GM23248 (cell line): Measurements from ENCODE around the gene TEX54. TPM values are rescaled to one million over a fixed set of nuclear protein-coding genes. Genes with fewer than 3 reads are reported as not detected.

Source experiments
- DNase-seq: peaks from one replicate; pipeline ENCODE4 v3.0.0-alpha.2; 2015
- H2AFZ ChIP-seq: fragments of 200-600 bp; sonication (generic); 2 replicates; pipeline ENCODE4 v1.6.1; 2016; ENCODE audit warnings: antibody characterized with exemption
- H3F3A ChIP-seq: fragments of 200-600 bp; sonication (generic); 2 replicates; pipeline ENCODE4 v1.6.1; 2016; ENCODE audit warnings: mild to moderate bottlenecking, antibody characterized with exemption, mixed run types; ENCODE audit not compliant: insufficient read depth
- H3K27ac ChIP-seq: fragments of 200-600 bp; sonication (generic); 2 replicates; pipeline ENCODE4 v1.5.1; 2016; ENCODE audit warnings: mild to moderate bottlenecking
- H3K27me3 ChIP-seq: fragments of 200-600 bp; sonication (generic); replicated peaks from 2 replicates; pipeline ENCODE4 v1.6.1; 2016; ENCODE audit warnings: mild to moderate bottlenecking; ENCODE audit not compliant: insufficient read depth
- H3K36me3 ChIP-seq: fragments of 200-600 bp; sonication (generic); 2 replicates; pipeline ENCODE4 v1.6.1; 2016; ENCODE audit warnings: low read depth, mild to moderate bottlenecking
- H3K4me1 ChIP-seq: fragments of 200-600 bp; sonication (generic); 2 replicates; pipeline ENCODE4 v1.6.1; 2016; ENCODE audit warnings: mild to moderate bottlenecking; ENCODE audit not compliant: insufficient read depth
- H3K4me2 ChIP-seq: fragments of 200-600 bp; sonication (generic); one replicate; pipeline ENCODE4 v1.6.1; 2016; ENCODE audit warnings: mild to moderate bottlenecking; ENCODE audit not compliant: unreplicated experiment
- H3K4me3 ChIP-seq: fragments of 200-600 bp; sonication (generic); 2 replicates; pipeline ENCODE4 v1.5.1; 2016; ENCODE audit warnings: mild to moderate bottlenecking
- H3K79me2 ChIP-seq: fragments of 200-600 bp; sonication (generic); 2 replicates; pipeline ENCODE4 v1.6.1; 2016; ENCODE audit warnings: mild to moderate bottlenecking; ENCODE audit not compliant: insufficient read depth
- H3K9ac ChIP-seq: fragments of 200-600 bp; sonication (generic); 2 replicates; pipeline ENCODE4 v1.6.1; 2016; ENCODE audit warnings: mild to moderate bottlenecking
- H3K9me2 ChIP-seq: fragments of 200-600 bp; sonication (generic); 2 replicates; pipeline ENCODE4 v1.6.1; 2016; ENCODE audit warnings: mixed run types, mild to moderate bottlenecking, moderate library complexity; ENCODE audit not compliant: insufficient read depth
- H3K9me3 ChIP-seq: fragments of 200-600 bp; sonication (generic); one replicate; pipeline ENCODE4 v1.6.1; 2017; ENCODE audit warnings: low read depth
- H4K20me1 ChIP-seq: fragments of 200-600 bp; sonication (generic); 2 replicates; pipeline ENCODE4 v1.6.0; 2016; ENCODE audit not compliant: insufficient read depth
- EZH2 ChIP-seq: fragments of 200-600 bp; sonication (generic); IDR thresholded peaks from 2 replicates; pipeline ENCODE4 v1.6.1; 2018; ENCODE audit warnings: antibody characterized with exemption, mild to moderate bottlenecking; ENCODE audit not compliant: insufficient read depth, poor library complexity, severe bottlenecking
- EZH2phosphoT487 ChIP-seq: fragments of 200-600 bp; sonication (generic); IDR thresholded peaks from 2 replicates; pipeline ENCODE4 v1.6.1; 2018; ENCODE audit warnings: antibody characterized with exemption, moderate library complexity, mild to moderate bottlenecking, low read depth; ENCODE audit not compliant: insufficient read depth
- WGBS, 2 experiments: methylation state at CpG; one replicate each; pipeline ENCODE4 v1.1.6; 2015 to 2017; ENCODE audit warnings: low lambda C conversion rate in 2 of 2, low coverage in 1 of 2; ENCODE audit errors: missing lambda C conversion rate in 2 of 2; 5-methylcytosine and 5-hydroxymethylcytosine counted together
- in situ Hi-C: fragments of 300-500 bp; cut with MboI; formaldehyde crosslinking; loops from 2 replicates; pipeline ENCODE4 v1.15.0; 2020
- polyA plus RNA-seq: library from polyadenylated mRNA; unstranded; fragments of >200 nt; fragmentation: Nextera tagmentation; extraction: Ambion mirVana; gene quantifications from 2 replicates; pipeline ENCODE4 v1.2.1, GENCODE V29; 2016
- total RNA-seq: library from RNA; depleted of rRNA; stranded (reverse); fragments of >200 nt; shearing (Covaris generic); gene quantifications from 2 replicates; pipeline ENCODE4 v1.2.3, GENCODE V29; 2014

The TEX54 gene
- total and polyA plus RNA-seq, 2 experiments from 2014 or later: 0.44 TPM; not detected in 1

DNA sequence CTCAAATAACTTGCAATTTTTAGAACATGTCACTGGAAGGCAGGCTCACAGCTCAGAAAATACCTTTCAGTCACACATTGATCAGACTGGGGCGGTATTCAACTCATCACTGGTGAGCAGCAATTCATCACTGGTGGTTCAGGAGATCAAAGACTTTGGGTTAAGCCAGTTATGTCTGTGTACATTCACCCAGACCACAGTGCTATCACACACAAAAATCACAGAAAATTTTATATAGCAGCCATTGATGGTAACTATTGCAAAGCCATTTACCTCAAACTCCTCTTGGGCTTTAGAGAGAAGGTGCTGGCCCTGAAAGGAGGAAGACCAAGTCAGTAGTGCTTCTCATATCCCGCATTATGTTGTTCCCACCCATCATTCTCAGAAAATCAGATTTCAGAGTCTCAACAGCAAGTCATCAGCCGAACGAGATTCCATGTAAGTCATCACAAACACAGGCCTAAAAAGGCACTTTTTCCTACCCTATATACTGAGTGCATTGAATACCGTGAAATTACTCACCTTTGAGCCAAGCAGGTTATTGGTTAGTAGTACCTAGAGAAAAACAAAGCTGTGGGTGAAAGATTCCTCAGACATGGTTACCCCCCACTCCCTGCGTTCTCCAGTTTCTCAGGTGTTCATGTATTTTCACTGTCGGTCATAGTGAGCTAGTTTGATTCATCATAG, 20.8 kb upstream of the TEX54 start:
- peaks cover 38% of the 10 kb centered on the region for H3K36me3 ChIP-seq

DNA sequence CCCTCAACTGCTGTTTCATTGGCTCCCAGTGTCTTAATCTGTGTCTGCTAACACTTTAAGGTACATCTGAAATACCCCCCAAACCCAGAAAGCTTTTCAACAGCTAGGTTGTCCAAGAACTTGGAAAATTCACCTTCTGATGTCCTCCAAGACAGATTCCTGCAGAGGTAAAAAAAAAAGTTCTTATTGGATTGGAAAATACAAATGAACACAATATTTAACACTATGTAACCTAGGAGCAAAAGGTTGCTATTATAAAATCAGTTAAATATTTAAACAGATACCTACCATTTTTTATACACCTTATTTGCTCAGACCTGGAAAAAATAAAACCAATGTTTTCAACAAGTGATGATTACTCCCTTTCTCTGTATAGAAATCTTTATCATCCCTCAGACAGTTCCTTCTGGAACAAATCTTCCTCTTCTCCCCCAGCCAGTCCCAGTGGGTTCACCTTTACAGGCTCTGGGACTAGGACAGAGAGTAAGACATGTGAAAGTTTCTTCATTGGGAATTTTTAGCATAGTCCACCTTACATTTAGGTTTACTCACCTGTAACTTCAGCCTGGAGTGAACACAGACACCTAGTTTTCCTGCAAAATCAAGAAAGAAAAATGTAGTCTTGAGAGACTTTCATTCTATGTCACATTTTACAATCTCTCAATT, 20.0 kb upstream of the TEX54 start:
- no peaks in the 10 kb centered on the region for H3K9me2 ChIP-seq
- H3K4me3 ChIP-seq: peak overlapping the region; percentile 90
- peaks cover 16% of the 10 kb centered on the region for H3K4me1 ChIP-seq
- peak overlapping the region; percentile 92 for H3K9ac ChIP-seq
- no peak overlapping the region for H2AFZ ChIP-seq
- in situ Hi-C loops: no loop called here
- no peak for DNase-seq
- H4K20me1 ChIP-seq: peaks cover 9% of the 10 kb centered on the region
- peaks cover 50% of the 10 kb centered on the region for H3K79me2 ChIP-seq
- H3K27ac ChIP-seq: peak overlapping the region; percentile 11; the same call in 1 of the 2 replicates
- no peaks in the 10 kb centered on the region for H3K9me3 ChIP-seq
- peaks cover 56% of the 10 kb centered on the region for H3F3A ChIP-seq
- TF ChIP-seq EZH2phosphoT487 (no peak), EZH2 (no peak)
- H3K36me3 ChIP-seq: peaks cover 38% of the 10 kb centered on the region
- peak overlapping the region; percentile 92 for H3K4me2 ChIP-seq
- no peaks in the 10 kb centered on the region for H3K27me3 ChIP-seq

More for the DNA sequence above, 20.8 kb upstream of the TEX54 start:
- Histone ChIP-seq H3K9me2 (no peaks in the 10 kb centered on the region), H3K27me3 (no peaks in the 10 kb centered on the region), H3K9ac (peak overlapping the region; percentile 92), H3K27ac (no peak overlapping the region), H3K9me3 (no peaks in the 10 kb centered on the region), H3K4me1 (peaks cover 16% of the 10 kb centered on the region), H2AFZ (no peak overlapping the region), H3K4me3 (peak overlapping the region; percentile 90), H3K79me2 (peaks cover 50% of the 10 kb centered on the region), H4K20me1 (peaks cover 9% of the 10 kb centered on the region), H3K4me2 (peak overlapping the region; percentile 92), H3F3A (peaks cover 56% of the 10 kb centered on the region)
- no peak for DNase-seq
- TF ChIP-seq EZH2phosphoT487 (no peak), EZH2 (no peak)
- WGBS, 2 experiments: 63 to 66% methylated on average over 7 of the region's 7 CpGs
- in situ Hi-C loops: no loop called here

DNA sequence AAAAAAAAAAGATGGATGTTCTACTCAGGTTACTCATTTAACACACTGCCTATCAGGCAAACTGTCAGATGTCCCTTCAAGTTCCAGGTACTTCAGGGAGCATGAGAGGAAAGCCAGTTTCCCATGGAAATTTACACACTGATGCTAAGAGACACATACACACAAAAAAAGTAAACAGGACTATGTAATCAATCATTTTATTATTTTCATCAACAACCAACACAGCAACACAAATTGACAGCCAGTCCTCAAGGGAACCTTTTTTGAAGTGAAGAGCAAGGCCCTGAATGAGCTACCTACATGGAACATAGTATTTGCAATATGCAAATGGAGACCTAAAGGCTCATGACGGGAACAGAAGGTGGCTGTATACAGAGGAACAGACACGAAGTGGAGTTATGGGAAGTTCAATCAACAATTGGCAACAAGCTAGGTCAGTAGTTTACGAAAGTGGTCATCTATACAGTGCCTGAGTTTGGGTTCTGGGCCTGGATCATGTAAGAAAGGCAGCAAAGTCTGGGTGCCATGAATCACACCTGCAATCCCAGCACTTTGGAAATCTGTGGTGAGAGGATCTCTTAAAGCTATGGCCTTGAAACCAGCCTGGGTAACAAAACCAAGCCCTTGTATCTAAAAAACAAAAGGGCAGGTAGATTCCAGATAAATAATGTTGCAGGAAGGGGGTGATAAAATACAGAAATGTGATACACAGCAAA, 19.3 kb upstream of the TEX54 start:
- H4K20me1 ChIP-seq: peaks cover 9% of the 10 kb centered on the region
- in situ Hi-C loops: no loop called here
- H3K9me3 ChIP-seq: no peaks in the 10 kb centered on the region
- H2AFZ ChIP-seq: no peak overlapping the region
- H3K4me1 ChIP-seq: peaks cover 16% of the 10 kb centered on the region
- H3K79me2 ChIP-seq: peaks cover 43% of the 10 kb centered on the region
- H3K36me3 ChIP-seq: peaks cover 38% of the 10 kb centered on the region
- TF ChIP-seq EZH2phosphoT487: no peak
- no peak for TF ChIP-seq EZH2
- H3F3A ChIP-seq: peaks cover 56% of the 10 kb centered on the region
- no peak overlapping the region for H3K27ac ChIP-seq
- no peaks in the 10 kb centered on the region for H3K9me2 ChIP-seq
- DNase-seq: no peak
- no peak overlapping the region for H3K4me2 ChIP-seq
- 60 to 61% methylated on average over 3 of the region's 3 CpGs for WGBS, 2 experiments
- peak overlapping the region; percentile 92; the same call in 1 of the 2 replicates for H3K9ac ChIP-seq
- H3K4me3 ChIP-seq: no peak overlapping the region
- no peaks in the 10 kb centered on the region for H3K27me3 ChIP-seq

DNA sequence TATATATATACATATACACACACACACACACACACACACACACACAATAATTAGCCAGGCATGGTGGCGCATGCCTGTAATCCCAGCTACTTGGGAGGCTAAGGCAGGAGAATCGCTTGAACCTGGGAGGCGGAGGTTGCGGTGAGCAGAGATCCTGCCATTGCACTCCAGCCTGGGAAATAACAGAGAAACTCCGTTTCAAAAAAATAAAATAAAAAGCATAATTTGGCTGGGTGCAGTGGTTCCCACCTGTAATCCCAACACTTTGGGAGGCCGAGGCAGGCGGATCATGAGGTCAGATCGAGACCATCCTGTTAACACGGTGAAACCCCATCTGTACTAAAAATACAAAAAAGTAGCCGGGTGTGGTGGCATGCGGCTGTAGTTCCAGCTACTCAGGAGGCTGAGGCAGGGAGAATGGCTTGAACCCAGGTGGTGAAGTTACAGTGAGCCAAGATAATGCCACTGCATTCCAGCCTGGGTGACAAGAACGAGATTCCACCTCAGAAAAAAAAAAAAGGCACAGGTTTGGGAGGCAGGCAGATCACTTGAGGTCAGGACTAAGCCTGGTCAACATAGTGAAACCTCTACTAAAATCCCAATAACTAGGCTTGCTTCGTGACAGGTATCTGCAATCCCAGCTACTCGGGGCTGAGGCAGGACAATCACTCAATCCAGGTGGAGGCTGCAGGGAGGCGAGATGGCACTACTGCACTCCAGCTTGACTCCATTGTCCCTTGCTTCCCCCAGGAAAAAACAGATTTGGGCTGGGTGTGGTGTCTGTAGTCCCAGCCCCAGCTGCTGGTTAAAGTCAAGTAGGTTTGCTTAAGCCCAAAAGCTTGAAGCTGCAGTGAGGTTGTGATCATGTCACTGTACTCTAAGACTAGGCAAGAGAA, 18.5 kb upstream of the TEX54 start:
- Histone ChIP-seq H3K9me3 (no peaks in the 10 kb centered on the region), H3K4me3 (no peak overlapping the region), H3K4me1 (peaks cover 16% of the 10 kb centered on the region), H3K27ac (no peak overlapping the region), H3K9me2 (no peaks in the 10 kb centered on the region), H2AFZ (no peak overlapping the region), H3K4me2 (no peak overlapping the region), H3K79me2 (peaks cover 35% of the 10 kb centered on the region), H3K27me3 (no peaks in the 10 kb centered on the region), H4K20me1 (peaks cover 9% of the 10 kb centered on the region), H3F3A (peaks cover 56% of the 10 kb centered on the region), H3K9ac (no peak overlapping the region), H3K36me3 (peaks cover 38% of the 10 kb centered on the region)
- WGBS, 2 experiments: 76 to 84% methylated on average over 14 to 15 of the region's 15 CpGs
- in situ Hi-C loops: no loop called here
- DNase-seq: no peak
- TF ChIP-seq EZH2phosphoT487: no peak
- no peak for TF ChIP-seq EZH2
